Right lobe of liver (tissue), 4 donors: ENCODE data around the gene KLHL22.

Experiments used
- CTCF ChIP-seq, 4 donors: fragments of 200-600 bp in 3 of 4; fragments of 450-650 bp in 1 of 4; IDR thresholded peaks; one replicate each; pipeline versions ENCODE4 v1.5.1 to v1.8.0; 2016 to 2022; ENCODE audit warnings: antibody characterized with exemption in 4 of 4, mild to moderate bottlenecking in 2 of 4
- POLR2A ChIP-seq: fragments of 450-650 bp; IDR thresholded peaks from one replicate; pipeline ENCODE4 v1.6.1; 2017; ENCODE audit warnings: antibody characterized with exemption, mild to moderate bottlenecking
- donor health status: DM: no; HTN: no; CAD: no.
- donor health status: DM: no; HTN: no; CAD: no.
- donor health status: DM: no; HTN: yes; CAD: no.

- TF ChIP-seq CTCF (IDR thresholded peaks at IDR 0.05) (no peak), POLR2A (no peak)
Measured at GRCh38 chr22:20427104-20427944, 68.3 kb downstream of the KLHL22 start.
